ENCODE measurements around the gene GRAMD4. TPM values are rescaled to one million over a fixed set of nuclear protein-coding genes. Genes with fewer than 3 reads are reported as not detected.

Gene GRAMD4
- polyA plus RNA-seq, 3 donors, result 9.5 to 33.3 (median 12.6) TPM

DNA sequence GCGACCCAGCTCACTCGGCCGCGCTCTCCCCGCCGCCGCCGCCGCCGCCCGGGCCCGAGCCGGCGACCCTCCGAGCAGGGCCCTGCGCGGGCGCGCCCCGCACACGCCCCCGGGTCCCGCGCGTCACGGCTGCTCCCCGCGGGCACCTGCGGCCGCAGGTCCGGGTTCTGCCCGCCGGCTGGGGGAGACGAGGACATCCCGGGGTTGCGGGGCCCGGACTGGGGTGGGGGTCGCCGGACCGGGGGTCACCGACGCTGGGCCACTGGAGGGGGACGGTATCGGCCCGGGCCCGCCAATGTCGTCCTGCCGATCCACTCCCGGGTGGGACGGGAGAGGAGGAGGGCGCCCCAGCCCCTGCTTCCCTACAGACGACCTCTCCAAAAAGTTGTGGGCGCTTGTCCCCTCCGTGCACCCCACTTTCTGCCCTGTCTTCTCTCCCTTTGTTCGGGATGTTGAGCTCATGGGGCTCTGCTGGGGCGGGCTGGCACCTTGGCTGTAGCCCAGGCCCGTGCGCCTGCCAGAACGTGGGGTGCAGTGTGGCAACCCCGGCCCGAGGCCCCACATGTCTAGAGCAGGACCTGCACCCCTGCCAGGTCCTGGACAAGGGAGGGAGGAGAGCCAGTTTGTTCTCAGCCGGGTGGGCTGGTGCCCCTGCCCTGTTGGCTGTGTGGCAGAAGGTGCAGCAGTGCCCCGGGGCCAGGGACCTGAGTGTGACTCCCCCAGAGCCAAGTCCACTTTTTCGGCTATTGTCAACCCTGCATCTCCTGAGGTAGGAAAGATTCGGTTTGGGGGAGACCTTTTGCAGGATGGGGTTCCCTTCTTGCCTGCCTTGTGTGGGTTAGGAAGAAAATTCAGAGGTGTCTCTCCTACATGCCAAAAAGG lies 42.6 kb upstream of the GRAMD4 start:
- peaks cover 73 to 86% of the 10 kb centered on the region in 2 donors for H3K4me1 ChIP-seq (ENCODE audit: control insufficient read depth in 1 of 2, insufficient read depth in 2 of 2, low read length in 2 of 2)

DNA sequence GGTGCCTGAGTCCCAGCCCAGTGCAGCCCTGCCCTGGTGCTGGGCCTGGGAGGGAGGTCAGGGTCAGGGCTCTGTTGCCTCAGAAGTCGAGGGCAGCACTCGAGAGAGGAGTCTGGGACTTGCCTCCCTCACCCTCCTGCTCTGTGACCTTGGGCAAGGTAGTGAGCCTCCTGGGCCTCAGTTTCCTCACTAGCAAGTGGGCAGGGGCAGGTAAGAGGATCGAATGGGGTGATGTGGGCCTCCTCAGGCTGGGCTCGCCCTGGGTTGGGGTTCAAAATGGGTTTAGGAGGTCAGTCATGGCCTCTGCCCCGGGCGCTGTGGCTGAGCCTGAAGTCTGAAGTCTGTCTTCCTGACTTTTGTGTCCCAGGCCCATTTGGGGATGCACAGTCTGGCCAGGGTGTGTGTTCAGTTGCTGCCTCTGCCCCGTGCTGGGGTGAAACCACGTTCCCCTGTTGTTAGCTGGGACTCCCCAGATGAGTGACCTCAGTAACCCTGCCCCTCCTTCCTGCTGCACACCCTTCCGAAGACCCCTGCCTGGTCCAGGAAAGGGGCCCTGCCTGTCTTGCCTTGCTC lies 41.8 kb upstream of the GRAMD4 start:
- 35% methylated on average over 9 of the region's 9 CpGs for WGBS (ENCODE audit: insufficient coverage)
- peaks cover 53% of the 10 kb centered on the region for H4K20me1 ChIP-seq (ENCODE audit: insufficient read depth, low read length)
- peak overlapping the region; percentile 78 for H3K9ac ChIP-seq (ENCODE audit: insufficient read depth, low read length, poor library complexity, severe bottlenecking)
- no peaks in the 10 kb centered on the region for H3K36me3 Mint-ChIP-seq
- no peaks in the 10 kb centered on the region for H3K9me3 Mint-ChIP-seq
- intact Hi-C loops (cut with micrococcal nuclease), result loop anchor here (5.0 kb wide), 2 partner anchors 34 to 104 kb away; no protein-coding TSS in a partner anchor
- H3K4me1 Mint-ChIP-seq, result peaks cover 84% of the 10 kb centered on the region
- peak overlapping the region in 1 of 2 donors; percentile 60 for H3K27ac ChIP-seq (ENCODE audit: low read depth in 1 of 2, low read length in 2 of 2)
- no peaks in the 10 kb centered on the region for H3K9me3 ChIP-seq (replicated peaks in 1 of 2; ENCODE audit: control insufficient read depth in 1 of 2, insufficient read depth in 1 of 2, low read length in 2 of 2)
- peak overlapping the region; percentile 31 to 84 (median 64) for H3K4me3 ChIP-seq (replicated peaks in 1 of 3; ENCODE audit: low read depth in 2 of 3, low read length in 3 of 3)
- no peak overlapping the region for H2AFZ ChIP-seq (ENCODE audit: insufficient read depth, low read depth, low read length, poor library complexity, severe bottlenecking)
- peak overlapping the region in 6 of 7 donors; percentile 21 to 82 (median 70) for H3K27ac Mint-ChIP-seq
- H3K4me3 Mint-ChIP-seq, result peak overlapping the region; percentile 95 to 98
- H3K27me3 Mint-ChIP-seq (ENCODE audit: low read depth in 3 of 3), result peaks cover 1 to 10% (median 6%) of the 10 kb centered on the region in 3 donors
- DNase-seq, result no peak
- H3K4me1 ChIP-seq (ENCODE audit: control insufficient read depth in 1 of 2, insufficient read depth in 2 of 2, low read length in 2 of 2), result peaks cover 77 to 86% of the 10 kb centered on the region in 2 donors
- H3K27me3 ChIP-seq (ENCODE audit: control insufficient read depth in 2 of 2, insufficient read depth in 2 of 2, low read length in 2 of 2), result no peaks in the 10 kb centered on the region
- H3K79me2 ChIP-seq (ENCODE audit: insufficient read depth, low read length), result peaks cover 61% of the 10 kb centered on the region
- no peaks in the 10 kb centered on the region for H3K36me3 ChIP-seq (replicated peaks in 1 of 2; ENCODE audit: control insufficient read depth in 1 of 2, insufficient read depth in 2 of 2, low read length in 2 of 2)
- peak overlapping the region; percentile 95 for H3K4me2 ChIP-seq (replicated peaks; ENCODE audit: extremely low read depth, low read length, poor library complexity, severe bottlenecking)
- TF ChIP-seq, protein P1, sequence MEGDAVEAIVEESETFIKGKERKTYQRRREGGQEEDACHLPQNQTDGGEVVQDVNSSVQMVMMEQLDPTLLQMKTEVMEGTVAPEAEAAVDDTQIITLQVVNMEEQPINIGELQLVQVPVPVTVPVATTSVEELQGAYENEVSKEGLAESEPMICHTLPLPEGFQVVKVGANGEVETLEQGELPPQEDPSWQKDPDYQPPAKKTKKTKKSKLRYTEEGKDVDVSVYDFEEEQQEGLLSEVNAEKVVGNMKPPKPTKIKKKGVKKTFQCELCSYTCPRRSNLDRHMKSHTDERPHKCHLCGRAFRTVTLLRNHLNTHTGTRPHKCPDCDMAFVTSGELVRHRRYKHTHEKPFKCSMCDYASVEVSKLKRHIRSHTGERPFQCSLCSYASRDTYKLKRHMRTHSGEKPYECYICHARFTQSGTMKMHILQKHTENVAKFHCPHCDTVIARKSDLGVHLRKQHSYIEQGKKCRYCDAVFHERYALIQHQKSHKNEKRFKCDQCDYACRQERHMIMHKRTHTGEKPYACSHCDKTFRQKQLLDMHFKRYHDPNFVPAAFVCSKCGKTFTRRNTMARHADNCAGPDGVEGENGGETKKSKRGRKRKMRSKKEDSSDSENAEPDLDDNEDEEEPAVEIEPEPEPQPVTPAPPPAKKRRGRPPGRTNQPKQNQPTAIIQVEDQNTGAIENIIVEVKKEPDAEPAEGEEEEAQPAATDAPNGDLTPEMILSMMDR (IDR thresholded peaks at IDR 0.05), result no peak

More for the DNA sequence above, 42.6 kb upstream of the GRAMD4 start:
- no peaks in the 10 kb centered on the region for H3K36me3 ChIP-seq (replicated peaks in 1 of 2; ENCODE audit: control insufficient read depth in 1 of 2, insufficient read depth in 2 of 2, low read length in 2 of 2)
- no peaks in the 10 kb centered on the region for H3K27me3 ChIP-seq (ENCODE audit: control insufficient read depth in 2 of 2, insufficient read depth in 2 of 2, low read length in 2 of 2)
- peaks cover 47% of the 10 kb centered on the region for H4K20me1 ChIP-seq (ENCODE audit: insufficient read depth, low read length)
- no peaks in the 10 kb centered on the region for H3K36me3 Mint-ChIP-seq
- WGBS (ENCODE audit: insufficient coverage), result under 1% methylated on average over 41 of the region's 65 CpGs
- intact Hi-C loops (cut with micrococcal nuclease), result loop anchor here (5.0 kb wide), 2 partner anchors 35 to 105 kb away; no protein-coding TSS in a partner anchor
- peaks cover under 1 to 10% (median 6%) of the 10 kb centered on the region in 3 donors for H3K27me3 Mint-ChIP-seq (ENCODE audit: low read depth in 3 of 3)
- peak overlapping the region; percentile 31 to 84 (median 64) for H3K4me3 ChIP-seq (replicated peaks in 1 of 3; ENCODE audit: low read depth in 2 of 3, low read length in 3 of 3)
- H3K9me3 ChIP-seq (replicated peaks in 1 of 2; ENCODE audit: control insufficient read depth in 1 of 2, insufficient read depth in 1 of 2, low read length in 2 of 2), result peaks cover 0 to under 1% of the 10 kb centered on the region in 2 donors
- TF ChIP-seq, protein P1 (IDR thresholded peaks at IDR 0.05), result no peak
- H3K4me2 ChIP-seq (replicated peaks; ENCODE audit: extremely low read depth, low read length, poor library complexity, severe bottlenecking), result peak overlapping the region; percentile 95
- peaks cover 53% of the 10 kb centered on the region for H3K79me2 ChIP-seq (ENCODE audit: insufficient read depth, low read length)
- peak overlapping the region; percentile 69 to 93 (median 81) for H3K27ac Mint-ChIP-seq
- H3K9ac ChIP-seq (ENCODE audit: insufficient read depth, low read length, poor library complexity, severe bottlenecking), result peak overlapping the region; percentile 78
- no peak for DNase-seq
- H2AFZ ChIP-seq (ENCODE audit: insufficient read depth, low read depth, low read length, poor library complexity, severe bottlenecking), result peak overlapping the region; percentile 38
- H3K4me1 Mint-ChIP-seq, result peaks cover 81% of the 10 kb centered on the region
- peaks cover 0 to under 1% (median 0%) of the 10 kb centered on the region in 7 donors for H3K9me3 Mint-ChIP-seq
- H3K27ac ChIP-seq (ENCODE audit: low read depth in 1 of 2, low read length in 2 of 2), result peak overlapping the region; percentile 26 to 60
- peak overlapping the region; percentile 95 to 98 for H3K4me3 Mint-ChIP-seq

All from CD14-positive monocyte (primary cell).